WI38 (cell line): ENCODE data around the gene CLIP4.

Experiments
- H3K4me3 ChIP-seq: 2 replicates; pipeline ENCODE4 v1.5.1; 2011; ENCODE audit warnings: low read depth, mild to moderate bottlenecking, control low read depth, low read length
- CTCF ChIP-seq: IDR thresholded peaks from 2 replicates; pipeline ENCODE4 v1.5.1; 2012; ENCODE audit warnings: low read depth, mild to moderate bottlenecking, control low read depth, low read length

Gene CLIP4

DNA sequence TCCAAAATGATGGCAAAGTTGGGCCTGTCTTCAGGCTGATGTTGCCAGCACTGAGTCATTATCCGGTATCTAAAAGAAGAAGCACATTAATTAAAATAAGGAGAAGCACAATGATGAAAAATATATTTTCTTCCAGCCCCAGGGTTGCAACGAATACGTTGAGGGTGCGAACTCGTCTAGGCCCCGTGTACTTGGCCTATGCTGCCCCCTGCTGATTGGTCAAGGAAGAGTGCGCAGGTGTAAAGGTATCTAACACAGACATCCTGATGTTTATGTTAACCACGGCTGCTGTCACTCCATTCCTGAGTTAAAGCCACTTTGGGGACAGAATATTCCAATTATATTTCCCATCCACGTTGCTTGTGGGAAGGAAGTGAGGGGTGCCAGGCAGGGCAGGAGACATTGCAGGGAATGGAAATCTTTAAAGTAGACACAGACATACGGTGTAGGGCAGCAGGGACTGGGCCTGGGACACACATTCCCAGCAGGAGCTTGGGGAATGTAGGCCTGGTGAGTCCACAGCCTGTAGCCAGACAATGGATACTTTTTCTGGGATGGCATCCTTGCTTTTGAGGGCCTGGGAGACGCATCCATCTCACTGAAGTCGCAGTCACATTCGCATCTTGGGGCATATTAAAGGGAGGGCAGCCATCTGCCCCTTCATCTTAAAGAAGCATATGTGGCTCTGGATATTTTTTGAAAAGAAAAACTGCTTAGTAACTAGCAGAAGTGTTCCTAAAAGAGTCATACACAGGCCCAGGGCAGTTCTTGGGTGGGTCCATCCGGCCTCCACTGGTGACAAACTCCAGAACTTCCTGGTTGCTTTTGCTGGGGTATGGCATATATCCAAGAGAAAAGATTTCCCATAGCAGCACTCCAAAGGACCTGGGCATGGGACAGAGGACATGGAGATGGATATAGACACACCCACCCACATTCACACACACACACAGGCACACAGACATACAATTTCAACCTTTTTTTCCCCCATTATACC, 81.9 kb downstream of the CLIP4 start:
- TF ChIP-seq CTCF = peak; percentile 73
- no peak overlapping the region for H3K4me3 ChIP-seq

DNA sequence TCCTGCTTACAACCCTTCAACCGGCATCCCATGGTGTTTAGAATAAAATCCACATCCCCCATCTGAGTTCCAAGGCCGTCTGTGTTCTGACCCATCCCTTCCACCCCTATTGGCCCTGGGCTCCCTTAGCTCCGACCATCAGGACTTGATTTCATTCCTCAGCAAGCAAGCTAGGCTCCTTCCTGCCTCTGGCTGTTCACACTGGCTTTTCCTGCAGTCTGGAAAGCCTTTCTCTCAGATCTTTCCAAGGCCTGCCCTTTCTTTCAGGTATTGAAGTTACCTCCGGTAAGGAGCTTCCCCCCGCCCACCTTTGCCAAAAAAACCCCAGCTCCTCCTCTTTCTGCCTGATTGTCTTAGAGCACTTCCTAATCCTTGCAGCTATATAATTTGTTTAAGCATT, 86.8 kb downstream of the CLIP4 start:
- no peak overlapping the region for H3K4me3 ChIP-seq
- TF ChIP-seq CTCF = no peak

- TF ChIP-seq CTCF = no peak
- no peak overlapping the region for H3K4me3 ChIP-seq
Measured at GRCh38 chr2:29202819-29203495, 87.7 kb downstream of the CLIP4 start.

- no peak overlapping the region for H3K4me3 ChIP-seq
- no peak for TF ChIP-seq CTCF
Measured at GRCh38 chr2:29206941-29207340, 91.7 kb downstream of the CLIP4 start.

GRCh38 chr2:29207352-29208148, 92.3 kb downstream of the CLIP4 start:
- TF ChIP-seq CTCF = no peak
- no peak overlapping the region for H3K4me3 ChIP-seq

- no peak overlapping the region for H3K4me3 ChIP-seq
- TF ChIP-seq CTCF = no peak
Measured at GRCh38 chr2:29209551-29209950, 94.3 kb downstream of the CLIP4 start.

DNA sequence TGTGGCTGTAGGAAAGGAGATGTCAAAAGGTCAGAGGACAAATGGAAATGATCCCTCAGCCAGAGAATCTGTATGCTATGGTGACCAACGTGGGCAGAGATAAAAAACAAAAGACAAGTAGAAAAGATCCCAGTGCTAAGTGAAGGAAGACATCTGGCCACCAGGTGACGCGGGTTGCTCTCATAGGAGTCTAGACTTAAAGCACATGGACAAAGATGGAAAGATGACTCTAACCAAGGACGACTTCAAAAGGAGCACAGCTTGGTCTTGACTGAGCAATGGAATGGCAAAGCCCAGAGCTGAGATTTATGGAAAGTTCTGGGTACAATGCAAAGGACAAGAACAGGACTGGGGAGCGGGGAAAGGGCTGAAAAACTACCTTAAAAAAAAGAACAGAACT, 96.8 kb downstream of the CLIP4 start:
- H3K4me3 ChIP-seq = no peak overlapping the region
- no peak for TF ChIP-seq CTCF
